ENCODE measurements around the gene COQ8A.
A peak's percentile ranks its signal among the peaks of the same experiment; 100 is the strongest.
"Not testable (repeated sequence)": the region's sequence is repeated elsewhere in the genome, so short reads cannot be mapped to it uniquely, and the experiment has no call there.

Gene COQ8A

DNA sequence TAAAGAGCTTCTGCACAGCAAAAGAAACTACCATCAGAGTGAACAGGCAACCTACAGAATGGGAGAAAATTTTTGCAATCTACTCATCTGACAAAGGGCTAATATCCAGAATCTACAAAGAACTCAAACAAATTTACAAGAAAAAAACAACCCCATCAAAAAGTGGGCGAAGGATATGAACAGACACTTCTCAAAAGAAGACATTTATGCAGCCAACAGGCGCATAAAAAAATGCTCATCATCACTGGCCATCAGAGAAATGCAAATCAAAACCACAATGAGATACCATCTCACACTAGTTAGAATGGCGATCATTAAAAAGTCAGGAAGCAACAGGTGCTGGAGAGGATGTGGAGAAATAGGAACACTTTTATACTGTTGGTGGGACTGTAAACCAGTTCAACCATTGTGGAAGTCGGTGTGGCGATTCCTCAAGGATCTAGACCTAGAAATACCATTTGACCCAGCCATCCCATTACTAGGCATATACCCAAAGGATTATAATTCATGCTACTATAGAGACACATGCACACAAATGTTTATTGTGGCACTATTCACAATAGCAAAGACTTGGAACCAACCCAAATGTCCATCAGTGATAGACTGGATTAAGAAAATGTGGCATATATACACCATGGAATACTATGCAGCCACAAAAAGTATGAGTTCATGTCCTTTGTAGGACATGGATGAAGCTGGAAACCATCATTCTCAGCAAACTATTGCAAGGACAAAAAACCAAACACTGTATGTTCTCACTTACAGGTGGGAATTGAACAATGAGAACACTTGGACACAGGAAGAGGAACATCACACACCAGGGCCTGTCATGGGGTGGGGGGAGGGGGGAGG lies 10.6 kb upstream of the COQ8A start:
- DNase-seq, result not testable (repeated sequence)

DNA sequence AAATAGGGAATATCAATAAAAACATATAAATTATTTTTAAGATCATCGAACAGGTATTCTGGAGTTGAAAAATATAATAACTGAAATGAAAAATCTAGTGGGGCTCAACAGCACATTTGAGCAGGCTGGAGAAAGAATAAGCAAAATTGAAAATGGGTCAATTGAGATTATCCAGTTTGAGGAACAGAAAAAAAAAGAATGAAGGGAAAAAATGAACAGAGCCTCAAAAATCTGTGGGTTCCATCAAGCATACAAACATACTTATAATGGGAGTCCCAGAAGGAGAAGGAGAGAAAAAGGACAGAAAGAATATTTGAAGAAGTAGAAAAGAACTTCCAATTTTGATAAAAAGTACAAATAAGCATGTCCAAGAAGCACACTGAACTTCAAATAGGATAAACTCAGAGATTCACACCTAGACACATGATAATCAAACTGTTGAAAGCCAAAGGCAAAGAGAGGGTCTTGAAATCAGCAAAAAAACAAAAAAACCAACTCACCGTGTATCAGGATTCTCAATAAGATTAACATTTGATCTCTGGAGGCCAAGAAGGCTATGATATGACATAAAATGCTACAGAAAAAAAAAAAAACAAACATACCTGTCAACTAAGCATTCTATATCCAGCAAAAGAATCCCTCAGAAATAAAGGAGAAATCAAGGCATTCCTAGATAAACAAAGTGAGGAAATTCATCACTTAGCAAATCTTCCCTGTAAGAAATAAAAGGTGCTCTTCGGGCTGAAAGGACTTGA lies 5.4 kb upstream of the COQ8A start:
- no peak for DNase-seq

GRCh38 chr1:226937940-226938725 lies 2.0 kb upstream of the COQ8A start:
- DNase-seq, result no peak

GRCh38 chr1:226938903-226939437 lies 1.1 kb upstream of the COQ8A start:
- peak; percentile 40 for DNase-seq

- DNase-seq, result peak; percentile 92
These were observed 561 bp upstream of the COQ8A start for GRCh38 chr1:226939438-226940028.

DNA sequence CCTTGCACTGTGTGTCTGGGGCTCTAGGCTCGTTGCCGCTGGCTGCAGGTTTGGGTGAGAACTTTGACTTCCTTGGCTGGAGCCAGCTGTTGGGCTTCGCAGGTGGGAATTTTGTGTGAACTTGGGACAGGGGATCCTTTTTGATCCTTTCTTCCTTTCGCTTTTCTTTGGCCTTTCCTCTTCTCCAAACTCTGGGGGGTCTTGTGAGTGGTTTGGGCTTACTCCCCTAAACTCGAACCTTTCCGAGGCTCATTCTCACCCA lies 643 bp downstream of the COQ8A start:
- DNase-seq, result no peak

- no peak for DNase-seq
These were observed 2.3 kb downstream of the COQ8A start for GRCh38 chr1:226942392-226942791.

DNA sequence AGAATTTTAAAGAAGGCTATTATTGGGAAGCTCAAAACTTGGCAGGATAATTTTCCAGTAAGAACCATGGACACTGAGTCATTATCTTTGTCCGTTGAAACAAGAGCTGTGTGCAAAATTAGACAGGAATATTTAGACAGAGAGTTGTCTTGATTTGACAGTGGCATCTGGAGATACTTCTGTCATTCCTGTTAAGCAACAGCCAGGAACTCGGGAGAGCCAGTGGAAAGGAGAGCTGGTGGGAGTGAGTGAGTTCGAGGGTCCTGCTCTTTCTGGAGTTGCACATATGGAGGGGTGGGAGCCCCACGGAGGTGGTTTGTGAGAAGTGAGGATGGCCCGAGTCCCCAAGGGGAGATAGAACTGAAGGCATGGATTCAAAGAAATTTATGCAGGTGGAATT lies 3.1 kb downstream of the COQ8A start:
- no peak for DNase-seq

DNA sequence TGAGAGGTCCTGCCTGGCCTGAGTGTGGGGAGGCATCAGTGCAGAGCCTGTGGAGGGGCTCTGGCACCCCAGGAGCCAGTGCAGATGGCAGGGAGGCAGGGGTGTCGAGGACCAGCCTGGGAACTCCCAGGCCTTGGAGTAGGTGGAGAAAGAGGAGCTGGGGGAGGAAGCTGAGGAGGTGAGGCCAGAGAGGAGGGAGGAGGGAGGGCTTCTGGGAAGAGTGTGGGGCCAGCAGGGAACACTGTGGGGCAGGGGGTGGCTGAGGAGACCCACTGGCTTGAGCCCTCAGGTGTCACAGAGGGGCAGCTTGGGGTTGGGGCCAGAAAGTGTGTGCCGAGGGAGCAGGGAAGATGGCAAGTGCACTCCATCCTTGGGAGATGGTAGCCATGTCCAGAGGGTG lies 3.8 kb downstream of the COQ8A start:
- no peak for DNase-seq

DNA sequence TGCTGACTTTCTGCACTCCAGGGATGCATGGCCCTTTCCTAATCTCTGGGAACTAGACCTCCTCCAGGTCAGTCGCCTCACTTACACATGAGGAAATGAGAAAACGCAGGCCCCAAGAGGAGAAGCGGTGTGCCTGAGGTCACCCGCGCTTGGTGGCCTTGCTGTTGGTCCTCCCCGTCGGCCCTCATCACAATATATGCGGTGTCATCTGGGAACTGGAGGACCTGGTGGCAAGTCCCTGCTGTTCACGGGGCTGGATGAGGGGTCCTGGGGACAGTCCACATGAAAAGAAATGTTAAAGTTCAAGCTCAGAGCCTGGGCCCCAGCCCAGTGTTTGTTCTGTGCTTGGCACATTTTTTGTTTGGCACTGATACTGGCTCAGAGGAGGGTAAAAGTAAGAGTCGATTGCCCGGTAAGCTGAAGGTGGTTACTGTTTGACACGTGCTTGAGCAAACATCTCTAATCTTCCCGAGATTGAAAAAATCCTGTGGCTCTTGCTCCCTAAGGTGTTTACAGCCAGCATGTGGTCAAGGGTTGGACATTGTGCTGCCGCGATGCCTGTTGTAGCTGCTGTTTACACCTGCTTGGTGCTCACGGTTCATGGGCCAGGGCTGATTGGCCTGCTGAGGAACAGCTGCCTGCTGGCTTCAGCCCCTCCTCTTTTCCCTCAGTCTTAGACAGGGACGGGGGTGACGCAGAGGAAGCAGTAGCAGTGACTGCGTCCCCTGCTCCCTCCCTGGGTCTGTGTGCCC lies 5.2 kb downstream of the COQ8A start:
- peak; percentile 50 for DNase-seq

GRCh38 chr1:226945858-226946245 lies 5.8 kb downstream of the COQ8A start:
- DNase-seq, result no peak

- DNase-seq, result no peak
These were observed 6.2 kb downstream of the COQ8A start for GRCh38 chr1:226946285-226946684.

DNA sequence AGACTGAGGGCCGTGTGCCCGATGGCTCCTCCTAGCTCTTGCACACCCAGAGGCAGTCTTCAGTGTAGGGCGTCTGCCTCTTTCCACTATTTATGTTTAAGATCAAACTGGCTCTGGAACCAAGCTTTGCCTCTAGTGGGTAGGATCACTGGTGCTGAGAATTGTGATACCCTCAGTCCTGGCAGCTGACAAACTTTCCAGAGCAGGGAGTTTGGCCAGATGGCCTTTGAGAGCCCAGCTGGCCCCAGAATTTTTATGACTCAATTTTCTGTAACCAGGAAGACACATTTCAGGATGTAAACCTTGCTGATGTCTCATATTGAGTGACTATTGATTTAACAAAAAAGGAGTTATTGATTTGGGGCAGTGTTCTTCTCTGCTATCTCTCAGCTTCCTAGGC lies 6.7 kb downstream of the COQ8A start:
- DNase-seq, result no peak

DNA sequence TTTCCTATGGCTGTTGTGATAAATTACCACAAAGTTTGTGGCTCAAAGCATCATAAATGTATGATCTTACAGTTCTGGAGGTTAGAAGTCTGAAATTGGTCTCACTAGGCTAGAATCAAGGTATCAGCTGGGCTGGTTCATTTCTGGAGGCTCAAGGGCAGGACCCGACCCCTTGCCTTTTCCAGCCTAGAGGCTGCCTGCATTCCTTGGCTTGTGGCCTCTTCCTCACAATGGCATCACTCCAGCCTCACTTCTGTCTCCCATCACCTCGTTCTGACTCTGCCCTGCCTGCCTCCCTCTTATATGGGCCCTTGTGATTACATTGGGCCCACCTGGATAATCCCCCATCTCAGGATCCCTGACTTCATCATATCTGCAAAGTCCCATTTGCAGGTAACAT lies 8.0 kb downstream of the COQ8A start:
- no peak for DNase-seq

DNA sequence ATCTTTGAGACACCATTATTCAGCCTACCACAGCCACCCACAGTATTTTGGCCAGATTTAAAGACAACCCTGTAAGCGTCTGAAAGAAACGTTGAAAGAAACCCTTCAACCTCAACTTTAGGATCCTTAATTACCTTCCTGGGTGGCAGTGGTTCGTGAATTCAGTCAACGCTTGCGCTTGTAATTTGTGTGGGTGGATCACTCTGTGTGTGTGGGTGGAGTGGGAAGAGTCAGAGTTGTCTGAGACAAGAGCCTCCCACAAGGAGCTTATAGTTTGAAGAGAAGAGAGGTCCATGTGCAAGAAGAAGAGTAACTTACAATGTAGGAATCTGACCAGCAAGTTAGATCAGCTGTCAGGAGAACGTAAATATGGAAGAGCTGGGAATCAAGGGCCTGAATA lies 8.4 kb downstream of the COQ8A start:
- DNase-seq, result no peak

- no peak for DNase-seq
These were observed 8.9 kb downstream of the COQ8A start for GRCh38 chr1:226948996-226949395.

GRCh38 chr1:226949401-226949800 lies 9.3 kb downstream of the COQ8A start:
- DNase-seq, result no peak

DNA sequence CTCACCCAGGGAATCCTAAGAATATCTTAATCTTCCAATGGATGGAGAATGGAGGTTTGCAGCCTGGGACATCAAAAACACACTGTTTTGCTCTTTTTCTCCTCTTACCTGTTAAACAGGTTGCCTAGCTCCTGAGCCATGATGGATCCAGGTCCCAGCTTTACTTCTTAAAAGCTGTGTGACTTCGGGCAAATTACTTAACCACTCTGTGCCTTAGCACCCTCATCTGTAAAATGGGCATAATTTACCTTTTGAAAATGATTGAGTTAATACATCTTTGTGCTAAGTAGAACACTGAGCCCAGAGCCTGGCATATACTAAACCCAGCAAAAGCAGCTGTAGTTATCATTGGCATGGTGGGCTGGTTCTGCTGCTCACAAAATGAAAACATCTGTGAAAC lies 10.2 kb downstream of the COQ8A start:
- no peak for DNase-seq

DNA sequence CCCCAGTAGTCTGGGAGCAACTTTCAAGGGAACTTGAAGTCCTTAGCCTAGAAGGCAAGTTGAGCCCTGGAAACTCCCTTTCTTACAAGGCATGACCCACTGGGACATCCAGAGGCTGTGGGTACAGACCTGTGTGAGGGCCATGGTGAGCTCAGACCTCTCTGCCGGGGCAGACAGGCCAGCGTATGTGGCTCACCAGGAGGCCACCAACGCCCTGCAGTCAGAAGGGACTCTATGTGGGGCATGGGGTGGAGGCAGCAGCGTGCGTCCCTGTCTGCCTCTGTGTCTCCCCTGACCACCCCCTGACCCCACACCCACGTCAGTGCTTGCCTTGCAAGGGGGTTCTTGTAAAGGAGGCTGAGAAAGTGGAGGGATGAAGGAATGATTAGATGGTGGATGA lies 10.8 kb downstream of the COQ8A start:
- no peak for DNase-seq

DNA sequence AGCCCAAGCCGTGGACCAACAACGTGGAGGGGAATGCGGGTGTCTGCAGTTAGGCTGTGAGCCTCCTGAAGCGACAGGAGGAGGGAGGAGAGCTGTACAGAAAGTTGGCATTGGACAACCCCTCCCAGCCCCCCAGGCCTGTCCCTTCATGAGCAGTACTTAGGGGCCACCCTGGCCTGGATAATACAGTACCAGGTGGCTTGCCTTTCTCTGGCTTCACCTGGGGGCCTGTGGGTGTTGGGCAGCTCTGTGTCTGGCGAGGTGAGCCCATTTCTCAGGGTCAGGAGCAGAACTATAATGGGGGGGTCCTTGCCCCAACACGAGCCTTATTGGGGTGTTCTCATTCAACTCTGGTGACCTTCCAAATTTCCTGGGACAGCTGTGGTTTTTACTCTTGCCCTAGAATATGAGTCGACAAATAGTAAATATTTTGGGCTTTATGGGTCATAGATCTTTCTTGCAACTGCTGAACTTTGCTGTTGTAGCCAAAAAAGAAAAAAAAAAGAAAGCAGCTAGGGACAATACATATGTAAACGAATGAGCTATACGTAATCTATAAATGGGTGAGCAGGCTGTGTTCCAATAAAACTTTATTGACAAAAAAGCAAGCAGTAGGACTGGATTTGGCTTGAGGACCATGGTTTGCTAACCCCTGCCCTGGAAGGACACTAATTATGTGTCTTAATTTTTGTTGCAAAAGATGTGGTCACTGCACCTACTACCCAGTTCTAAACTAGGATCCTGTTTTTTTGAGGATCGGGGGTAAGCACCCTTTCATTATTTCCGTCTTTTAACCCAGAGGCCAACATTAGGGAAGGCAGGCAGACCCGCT lies 11.4 kb downstream of the COQ8A start:
- DNase-seq, result no peak

- no peak for DNase-seq
These were observed 12.0 kb downstream of the COQ8A start for GRCh38 chr1:226952118-226952441.
